ENCODE results near the gene TTLL8. TPM values are rescaled to one million over a fixed set of nuclear protein-coding genes. Genes with fewer than 3 reads are reported as not detected.

The TTLL8 gene
- total RNA-seq = under 1 TPM in 1 of 2 donors, not detected in 1; 0.74 TPM

DNA sequence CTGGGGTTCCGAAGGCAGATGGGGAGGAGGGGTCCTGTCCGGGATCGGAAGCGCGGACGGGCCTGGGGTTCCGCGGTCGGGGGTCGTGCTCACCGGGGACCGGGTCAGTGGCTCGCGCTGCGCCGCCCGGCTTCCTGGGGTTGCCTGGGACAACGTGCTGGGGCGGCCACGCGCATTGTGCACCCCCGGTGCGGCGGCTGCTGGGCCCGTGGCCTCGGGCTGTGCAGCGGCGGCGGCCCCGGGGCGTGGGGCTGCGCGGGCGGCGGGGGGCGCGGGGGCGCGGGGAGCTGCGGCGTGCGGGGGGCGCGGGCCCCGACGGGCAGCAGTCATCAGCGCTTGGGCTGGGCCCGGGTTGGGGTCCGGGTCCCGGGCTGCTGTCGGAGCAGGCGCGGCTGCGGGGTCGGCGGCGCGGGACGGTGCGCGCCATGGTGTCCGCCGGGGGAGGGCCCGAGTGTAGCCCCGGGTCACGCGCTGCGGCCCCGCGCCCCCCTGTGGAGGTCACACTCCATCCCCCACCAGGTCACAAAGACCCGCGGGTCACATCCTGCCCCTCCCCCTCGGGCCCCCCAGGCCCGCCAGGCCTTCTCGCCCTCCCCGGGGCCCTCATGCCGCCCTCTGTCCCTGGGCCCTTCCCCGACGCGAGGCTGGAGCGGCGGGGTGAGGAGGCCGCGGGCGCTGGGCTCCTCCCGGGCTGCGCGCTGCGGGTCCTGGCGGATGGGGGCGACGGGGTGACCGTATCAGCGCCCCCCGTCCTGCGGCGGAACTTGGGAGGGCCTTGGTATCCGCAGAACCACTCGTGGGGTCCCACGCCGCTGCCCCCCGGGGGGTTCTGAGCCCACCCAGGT is at the start of gene TTLL8:
Gene TTLL8, minus strand, starts transcription at position 238 of the 845 bp plus-strand sequence.
- TF ChIP-seq POLR2A (IDR thresholded peaks at IDR 0.05) (no peak), POLR2AphosphoS5 (IDR thresholded peaks at IDR 0.05) (no peak)
- TF ChIP-seq, protein P1, sequence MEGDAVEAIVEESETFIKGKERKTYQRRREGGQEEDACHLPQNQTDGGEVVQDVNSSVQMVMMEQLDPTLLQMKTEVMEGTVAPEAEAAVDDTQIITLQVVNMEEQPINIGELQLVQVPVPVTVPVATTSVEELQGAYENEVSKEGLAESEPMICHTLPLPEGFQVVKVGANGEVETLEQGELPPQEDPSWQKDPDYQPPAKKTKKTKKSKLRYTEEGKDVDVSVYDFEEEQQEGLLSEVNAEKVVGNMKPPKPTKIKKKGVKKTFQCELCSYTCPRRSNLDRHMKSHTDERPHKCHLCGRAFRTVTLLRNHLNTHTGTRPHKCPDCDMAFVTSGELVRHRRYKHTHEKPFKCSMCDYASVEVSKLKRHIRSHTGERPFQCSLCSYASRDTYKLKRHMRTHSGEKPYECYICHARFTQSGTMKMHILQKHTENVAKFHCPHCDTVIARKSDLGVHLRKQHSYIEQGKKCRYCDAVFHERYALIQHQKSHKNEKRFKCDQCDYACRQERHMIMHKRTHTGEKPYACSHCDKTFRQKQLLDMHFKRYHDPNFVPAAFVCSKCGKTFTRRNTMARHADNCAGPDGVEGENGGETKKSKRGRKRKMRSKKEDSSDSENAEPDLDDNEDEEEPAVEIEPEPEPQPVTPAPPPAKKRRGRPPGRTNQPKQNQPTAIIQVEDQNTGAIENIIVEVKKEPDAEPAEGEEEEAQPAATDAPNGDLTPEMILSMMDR (IDR thresholded peaks at IDR 0.05) = no peak
- 38% methylated on average over 27 of the region's 102 CpGs for WGBS
- Histone ChIP-seq H3K27ac (no peak within 1 kb of the TSS), H3K36me3 (no peaks in the 10 kb centered on the region), H3K4me3 (no peak within 1 kb of the TSS), H3K9me3 (no peaks in the 10 kb centered on the region), H3K4me1 (replicated peaks) (peaks cover 6% of the 10 kb centered on the region), H3K27me3 (replicated peaks; ENCODE audit: insufficient read depth) (peaks cover 3% of the 10 kb centered on the region)
- intact Hi-C loops (cut with DNase I) = no loop called here
- no peak for DNase-seq (ENCODE audit: low spot score)

DNA sequence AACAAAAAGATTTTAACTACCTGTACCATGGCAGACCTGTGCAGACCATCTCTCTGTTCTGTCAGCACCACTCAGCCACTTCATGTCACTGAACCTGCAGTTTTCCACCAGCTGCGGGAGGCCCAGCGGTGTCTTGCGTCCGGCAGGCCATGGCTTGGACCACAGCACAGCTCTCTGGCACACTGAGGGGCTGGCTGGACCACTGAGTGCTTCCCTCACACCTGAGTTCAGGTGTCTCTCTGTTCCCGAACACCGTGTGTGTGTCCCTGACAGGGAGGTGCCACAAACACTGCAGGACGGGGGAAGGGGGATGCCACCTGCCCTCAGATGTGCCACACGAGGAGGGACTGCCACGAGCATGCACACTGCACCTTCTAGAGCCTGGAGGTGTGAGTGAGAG is 49.4 kb upstream of the TTLL8 start:
- Histone ChIP-seq H3K9me3 (no peaks in the 10 kb centered on the region), H3K27me3 (replicated peaks; ENCODE audit: insufficient read depth) (no peaks in the 10 kb centered on the region), H3K36me3 (no peaks in the 10 kb centered on the region), H3K4me3 (no peak overlapping the region), H3K4me1 (replicated peaks) (no peaks in the 10 kb centered on the region), H3K27ac (no peak overlapping the region)
- 90% methylated on average over 9 of the region's 9 CpGs for WGBS
- intact Hi-C loops (cut with DNase I) = no loop called here
- DNase-seq (ENCODE audit: low spot score) = no peak
- TF ChIP-seq POLR2AphosphoS5 (IDR thresholded peaks at IDR 0.05) (no peak), POLR2A (IDR thresholded peaks at IDR 0.05) (no peak)
- TF ChIP-seq, protein P1 (IDR thresholded peaks at IDR 0.05) = no peak

DNA sequence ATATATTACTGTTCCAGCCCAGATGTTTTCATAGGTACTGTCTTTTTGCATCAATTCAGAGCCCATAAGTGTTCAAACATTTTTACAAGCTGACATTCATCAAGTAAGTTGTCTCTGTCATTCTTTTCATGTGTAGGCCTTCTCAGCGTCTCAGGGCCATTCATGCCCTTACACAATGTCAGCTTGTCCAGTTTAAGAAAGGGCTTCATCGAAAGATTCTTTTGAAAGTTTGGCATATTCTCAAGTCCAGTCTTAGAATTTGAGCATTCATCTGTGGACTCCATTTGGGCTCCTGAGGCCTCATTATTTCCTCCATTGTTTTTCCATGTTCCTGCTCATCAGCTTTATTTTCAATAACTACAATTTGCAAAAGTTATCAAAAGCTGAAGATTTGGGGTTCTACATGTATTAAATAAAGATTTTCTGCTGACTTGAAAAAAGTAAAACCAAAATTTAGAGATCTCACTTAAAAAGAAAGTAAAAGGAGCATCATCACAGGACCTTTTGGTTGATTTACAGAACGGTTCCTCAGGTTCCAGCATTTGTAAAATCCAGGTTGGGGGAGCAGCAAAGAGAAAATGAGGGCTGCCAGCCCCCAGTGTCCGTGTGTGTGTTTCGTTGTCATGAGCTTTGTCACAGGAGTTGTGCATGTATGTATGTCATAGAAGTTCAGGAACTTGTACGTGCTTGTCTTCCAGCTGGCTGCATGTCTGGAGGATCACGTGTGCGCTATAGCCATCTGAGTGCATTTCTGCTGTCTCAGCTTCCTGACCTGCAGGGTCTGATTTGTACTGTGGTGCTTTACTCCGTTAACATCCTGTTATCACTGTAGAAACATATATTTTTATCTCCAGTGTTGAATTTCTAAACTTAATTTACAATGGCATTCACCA is 47.4 kb upstream of the TTLL8 start:
- Histone ChIP-seq H3K9me3 (no peaks in the 10 kb centered on the region), H3K36me3 (no peaks in the 10 kb centered on the region), H3K27me3 (replicated peaks; ENCODE audit: insufficient read depth) (no peaks in the 10 kb centered on the region), H3K4me1 (replicated peaks) (no peaks in the 10 kb centered on the region), H3K4me3 (no peak overlapping the region), H3K27ac (no peak overlapping the region)
- 33% methylated on average over 9 of the region's 9 CpGs for WGBS
- DNase-seq (ENCODE audit: low spot score) = peak; percentile 27
- intact Hi-C loops (cut with DNase I) = no loop called here
- TF ChIP-seq, protein P1 (IDR thresholded peaks at IDR 0.05) = no peak
- peak; percentile 20 for TF ChIP-seq POLR2AphosphoS5 (IDR thresholded peaks at IDR 0.05)

DNA sequence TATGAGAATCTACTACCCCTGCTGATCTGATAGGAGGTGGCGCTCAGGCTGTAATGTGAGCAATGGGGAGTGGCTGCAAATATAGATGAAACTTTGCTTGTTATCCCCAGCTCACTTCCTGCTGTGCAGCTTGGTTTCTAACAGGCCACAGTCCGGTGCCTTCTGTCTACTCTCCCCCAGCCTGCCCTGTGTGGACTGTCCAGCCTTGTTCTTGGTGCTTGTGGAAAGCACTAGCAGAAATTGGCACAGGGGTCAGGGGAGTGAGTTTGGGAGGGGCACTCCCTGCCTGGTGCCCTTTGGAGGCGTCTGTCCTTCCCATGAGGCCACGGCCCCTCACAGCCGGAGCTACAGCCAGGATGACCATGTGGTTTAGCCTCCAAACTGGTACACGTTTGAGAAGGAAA is 46.0 kb upstream of the TTLL8 start:
- H3K4me3 ChIP-seq = no peak overlapping the region
- TF ChIP-seq POLR2AphosphoS5 (IDR thresholded peaks at IDR 0.05) = no peak
- TF ChIP-seq POLR2A (IDR thresholded peaks at IDR 0.05) = no peak
- TF ChIP-seq, protein P1 (IDR thresholded peaks at IDR 0.05) = no peak
- H3K27me3 ChIP-seq (replicated peaks; ENCODE audit: insufficient read depth) = no peaks in the 10 kb centered on the region
- 84% methylated on average over 6 of the region's 6 CpGs for WGBS
- H3K27ac ChIP-seq = no peak overlapping the region
- no peaks in the 10 kb centered on the region for H3K4me1 ChIP-seq (replicated peaks)
- no peaks in the 10 kb centered on the region for H3K9me3 ChIP-seq
- no peak for DNase-seq (ENCODE audit: low spot score)
- intact Hi-C loops (cut with DNase I) = no loop called here
- no peaks in the 10 kb centered on the region for H3K36me3 ChIP-seq
